ENCODE results near the gene ENC1.

DNA sequence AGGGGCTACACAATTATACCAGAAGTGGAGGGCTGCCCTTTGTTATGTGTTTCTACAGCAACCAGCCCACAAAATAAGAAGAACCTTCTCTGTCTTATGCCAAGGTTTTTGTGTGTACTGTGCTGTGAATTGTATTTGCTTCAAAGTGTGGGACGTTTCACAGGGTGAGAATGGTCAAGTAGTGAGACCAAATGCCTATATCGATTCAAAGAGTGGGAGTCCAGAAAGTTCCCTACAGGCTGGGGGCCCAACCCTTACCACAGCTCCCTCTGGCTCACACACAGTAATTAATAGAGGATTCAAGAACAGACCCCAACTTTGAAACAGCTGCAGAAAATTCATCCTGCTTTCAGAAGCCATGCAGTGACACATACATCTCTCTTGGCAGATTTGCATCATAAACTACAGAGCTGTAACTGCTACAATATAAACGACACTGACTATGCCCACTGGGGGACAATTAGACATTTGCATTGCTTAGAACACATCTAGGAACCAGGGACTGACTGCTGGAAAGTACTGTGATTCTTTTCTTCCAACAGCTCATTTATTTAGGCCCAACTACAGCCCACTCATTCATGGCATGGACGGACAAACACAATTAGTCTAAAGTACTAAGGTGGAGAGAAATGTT, 12.8 kb downstream of the ENC1 start:
- no peak for TF ChIP-seq TCF12 (IDR thresholded peaks at IDR 0.05; ENCODE audit: low read depth, low read length)
- TF ChIP-seq, protein P1, sequence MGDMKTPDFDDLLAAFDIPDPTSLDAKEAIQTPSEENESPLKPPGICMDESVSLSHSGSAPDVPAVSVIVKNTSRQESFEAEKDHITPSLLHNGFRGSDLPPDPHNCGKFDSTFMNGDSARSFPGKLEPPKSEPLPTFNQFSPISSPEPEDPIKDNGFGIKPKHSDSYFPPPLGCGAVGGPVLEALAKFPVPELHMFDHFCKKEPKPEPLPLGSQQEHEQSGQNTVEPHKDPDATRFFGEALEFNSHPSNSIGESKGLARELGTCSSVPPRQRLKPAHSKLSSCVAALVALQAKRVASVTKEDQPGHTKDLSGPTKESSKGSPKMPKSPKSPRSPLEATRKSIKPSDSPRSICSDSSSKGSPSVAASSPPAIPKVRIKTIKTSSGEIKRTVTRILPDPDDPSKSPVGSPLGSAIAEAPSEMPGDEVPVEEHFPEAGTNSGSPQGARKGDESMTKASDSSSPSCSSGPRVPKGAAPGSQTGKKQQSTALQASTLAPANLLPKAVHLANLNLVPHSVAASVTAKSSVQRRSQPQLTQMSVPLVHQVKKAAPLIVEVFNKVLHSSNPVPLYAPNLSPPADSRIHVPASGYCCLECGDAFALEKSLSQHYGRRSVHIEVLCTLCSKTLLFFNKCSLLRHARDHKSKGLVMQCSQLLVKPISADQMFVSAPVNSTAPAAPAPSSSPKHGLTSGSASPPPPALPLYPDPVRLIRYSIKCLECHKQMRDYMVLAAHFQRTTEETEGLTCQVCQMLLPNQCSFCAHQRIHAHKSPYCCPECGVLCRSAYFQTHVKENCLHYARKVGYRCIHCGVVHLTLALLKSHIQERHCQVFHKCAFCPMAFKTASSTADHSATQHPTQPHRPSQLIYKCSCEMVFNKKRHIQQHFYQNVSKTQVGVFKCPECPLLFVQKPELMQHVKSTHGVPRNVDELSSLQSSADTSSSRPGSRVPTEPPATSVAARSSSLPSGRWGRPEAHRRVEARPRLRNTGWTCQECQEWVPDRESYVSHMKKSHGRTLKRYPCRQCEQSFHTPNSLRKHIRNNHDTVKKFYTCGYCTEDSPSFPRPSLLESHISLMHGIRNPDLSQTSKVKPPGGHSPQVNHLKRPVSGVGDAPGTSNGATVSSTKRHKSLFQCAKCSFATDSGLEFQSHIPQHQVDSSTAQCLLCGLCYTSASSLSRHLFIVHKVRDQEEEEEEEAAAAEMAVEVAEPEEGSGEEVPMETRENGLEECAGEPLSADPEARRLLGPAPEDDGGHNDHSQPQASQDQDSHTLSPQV (IDR thresholded peaks at IDR 0.05), result no peak
- TF ChIP-seq, protein P2, sequence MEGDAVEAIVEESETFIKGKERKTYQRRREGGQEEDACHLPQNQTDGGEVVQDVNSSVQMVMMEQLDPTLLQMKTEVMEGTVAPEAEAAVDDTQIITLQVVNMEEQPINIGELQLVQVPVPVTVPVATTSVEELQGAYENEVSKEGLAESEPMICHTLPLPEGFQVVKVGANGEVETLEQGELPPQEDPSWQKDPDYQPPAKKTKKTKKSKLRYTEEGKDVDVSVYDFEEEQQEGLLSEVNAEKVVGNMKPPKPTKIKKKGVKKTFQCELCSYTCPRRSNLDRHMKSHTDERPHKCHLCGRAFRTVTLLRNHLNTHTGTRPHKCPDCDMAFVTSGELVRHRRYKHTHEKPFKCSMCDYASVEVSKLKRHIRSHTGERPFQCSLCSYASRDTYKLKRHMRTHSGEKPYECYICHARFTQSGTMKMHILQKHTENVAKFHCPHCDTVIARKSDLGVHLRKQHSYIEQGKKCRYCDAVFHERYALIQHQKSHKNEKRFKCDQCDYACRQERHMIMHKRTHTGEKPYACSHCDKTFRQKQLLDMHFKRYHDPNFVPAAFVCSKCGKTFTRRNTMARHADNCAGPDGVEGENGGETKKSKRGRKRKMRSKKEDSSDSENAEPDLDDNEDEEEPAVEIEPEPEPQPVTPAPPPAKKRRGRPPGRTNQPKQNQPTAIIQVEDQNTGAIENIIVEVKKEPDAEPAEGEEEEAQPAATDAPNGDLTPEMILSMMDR (IDR thresholded peaks at IDR 0.05 in 2 of 3, conservative IDR thresholded peaks at IDR 0.05 in 1 of 3; ENCODE audit: control insufficient read depth in 2 of 3, extremely low read depth in 1 of 3, insufficient read depth in 1 of 3, low read depth in 3 of 3, low read length in 3 of 3), result no peak
- TF ChIP-seq SMC3 (IDR thresholded peaks at IDR 0.05; ENCODE audit: borderline replicate concordance, low read length), result no peak
- no peak for TF ChIP-seq EZH2 (IDR thresholded peaks at IDR 0.05; ENCODE audit: borderline replicate concordance, control insufficient read depth, low read depth, low read length)
- TF ChIP-seq, protein P3, sequence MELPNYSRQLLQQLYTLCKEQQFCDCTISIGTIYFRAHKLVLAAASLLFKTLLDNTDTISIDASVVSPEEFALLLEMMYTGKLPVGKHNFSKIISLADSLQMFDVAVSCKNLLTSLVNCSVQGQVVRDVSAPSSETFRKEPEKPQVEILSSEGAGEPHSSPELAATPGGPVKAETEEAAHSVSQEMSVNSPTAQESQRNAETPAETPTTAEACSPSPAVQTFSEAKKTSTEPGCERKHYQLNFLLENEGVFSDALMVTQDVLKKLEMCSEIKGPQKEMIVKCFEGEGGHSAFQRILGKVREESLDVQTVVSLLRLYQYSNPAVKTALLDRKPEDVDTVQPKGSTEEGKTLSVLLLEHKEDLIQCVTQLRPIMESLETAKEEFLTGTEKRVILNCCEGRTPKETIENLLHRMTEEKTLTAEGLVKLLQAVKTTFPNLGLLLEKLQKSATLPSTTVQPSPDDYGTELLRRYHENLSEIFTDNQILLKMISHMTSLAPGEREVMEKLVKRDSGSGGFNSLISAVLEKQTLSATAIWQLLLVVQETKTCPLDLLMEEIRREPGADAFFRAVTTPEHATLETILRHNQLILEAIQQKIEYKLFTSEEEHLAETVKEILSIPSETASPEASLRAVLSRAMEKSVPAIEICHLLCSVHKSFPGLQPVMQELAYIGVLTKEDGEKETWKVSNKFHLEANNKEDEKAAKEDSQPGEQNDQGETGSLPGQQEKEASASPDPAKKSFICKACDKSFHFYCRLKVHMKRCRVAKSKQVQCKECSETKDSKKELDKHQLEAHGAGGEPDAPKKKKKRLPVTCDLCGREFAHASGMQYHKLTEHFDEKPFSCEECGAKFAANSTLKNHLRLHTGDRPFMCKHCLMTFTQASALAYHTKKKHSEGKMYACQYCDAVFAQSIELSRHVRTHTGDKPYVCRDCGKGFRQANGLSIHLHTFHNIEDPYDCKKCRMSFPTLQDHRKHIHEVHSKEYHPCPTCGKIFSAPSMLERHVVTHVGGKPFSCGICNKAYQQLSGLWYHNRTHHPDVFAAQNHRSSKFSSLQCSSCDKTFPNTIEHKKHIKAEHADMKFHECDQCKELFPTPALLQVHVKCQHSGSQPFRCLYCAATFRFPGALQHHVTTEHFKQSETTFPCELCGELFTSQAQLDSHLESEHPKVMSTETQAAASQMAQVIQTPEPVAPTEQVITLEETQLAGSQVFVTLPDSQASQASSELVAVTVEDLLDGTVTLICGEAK (IDR thresholded peaks at IDR 0.05; ENCODE audit: borderline replicate concordance), result no peak
- TF ChIP-seq RFX5 (IDR thresholded peaks at IDR 0.05; ENCODE audit: low read depth, low read length), result no peak
- no peak for TF ChIP-seq BRCA1 (IDR thresholded peaks at IDR 0.05; ENCODE audit: low read depth, low read length)
- TF ChIP-seq POLR2AphosphoS5 (IDR thresholded peaks at IDR 0.05; ENCODE audit: low read length), result no peak
- TF ChIP-seq, protein P4, sequence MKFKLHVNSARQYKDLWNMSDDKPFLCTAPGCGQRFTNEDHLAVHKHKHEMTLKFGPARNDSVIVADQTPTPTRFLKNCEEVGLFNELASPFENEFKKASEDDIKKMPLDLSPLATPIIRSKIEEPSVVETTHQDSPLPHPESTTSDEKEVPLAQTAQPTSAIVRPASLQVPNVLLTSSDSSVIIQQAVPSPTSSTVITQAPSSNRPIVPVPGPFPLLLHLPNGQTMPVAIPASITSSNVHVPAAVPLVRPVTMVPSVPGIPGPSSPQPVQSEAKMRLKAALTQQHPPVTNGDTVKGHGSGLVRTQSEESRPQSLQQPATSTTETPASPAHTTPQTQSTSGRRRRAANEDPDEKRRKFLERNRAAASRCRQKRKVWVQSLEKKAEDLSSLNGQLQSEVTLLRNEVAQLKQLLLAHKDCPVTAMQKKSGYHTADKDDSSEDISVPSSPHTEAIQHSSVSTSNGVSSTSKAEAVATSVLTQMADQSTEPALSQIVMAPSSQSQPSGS (IDR thresholded peaks at IDR 0.05; ENCODE audit: low read length), result no peak
- no peak for TF ChIP-seq RAD21 (IDR thresholded peaks at IDR 0.05; ENCODE audit: insufficient read depth, low read depth, low read length)
- TF ChIP-seq, protein P5, sequence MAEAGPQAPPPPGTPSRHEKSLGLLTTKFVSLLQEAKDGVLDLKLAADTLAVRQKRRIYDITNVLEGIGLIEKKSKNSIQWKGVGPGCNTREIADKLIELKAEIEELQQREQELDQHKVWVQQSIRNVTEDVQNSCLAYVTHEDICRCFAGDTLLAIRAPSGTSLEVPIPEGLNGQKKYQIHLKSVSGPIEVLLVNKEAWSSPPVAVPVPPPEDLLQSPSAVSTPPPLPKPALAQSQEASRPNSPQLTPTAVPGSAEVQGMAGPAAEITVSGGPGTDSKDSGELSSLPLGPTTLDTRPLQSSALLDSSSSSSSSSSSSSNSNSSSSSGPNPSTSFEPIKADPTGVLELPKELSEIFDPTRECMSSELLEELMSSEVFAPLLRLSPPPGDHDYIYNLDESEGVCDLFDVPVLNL (IDR thresholded peaks at IDR 0.05; ENCODE audit: low read depth, low read length), result no peak

Data from GM12878 (cell line).